ENCODE measurements around the gene CSN3.

GRCh38 chr4:70192895-70193294 is 49.5 kb upstream of the CSN3 start:
- TF ChIP-seq CTCF (IDR thresholded peaks at IDR 0.05) (no peak), POLR2A (IDR thresholded peaks at IDR 0.05) (no peak)

Data from ovary (tissue), 3 donors.